Measurements from ENCODE around the gene PLTP. TPM values are rescaled to one million over a fixed set of nuclear protein-coding genes. Genes with fewer than 3 reads are reported as not detected.

The PLTP gene
- total RNA-seq, 2 donors from 2014 or later: 92.1 to 123 TPM

DNA sequence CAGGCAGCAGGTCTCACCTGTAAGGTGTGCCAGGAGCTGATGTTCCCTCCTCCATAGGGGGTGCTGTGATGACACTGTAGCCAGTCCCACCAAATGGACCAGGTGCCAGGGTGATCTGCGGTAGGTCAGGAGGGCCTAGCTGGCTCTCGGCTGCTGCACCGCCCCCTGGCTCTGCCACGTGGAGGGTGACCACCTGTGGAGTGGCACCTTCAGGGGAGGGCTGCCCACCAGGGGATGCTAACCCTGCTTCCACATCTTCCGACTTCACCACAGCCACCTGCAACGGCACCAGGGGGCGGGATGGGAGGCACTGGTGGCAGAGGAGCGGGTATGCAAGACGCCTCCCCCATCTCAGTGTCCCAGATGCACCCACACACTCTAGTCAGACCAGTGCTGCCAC, 41.7 kb upstream of the PLTP start:
- H3K4me3 Mint-ChIP-seq: no peak overlapping the region
- H3K9me3 ChIP-seq (ENCODE audit: control insufficient read depth, low read length): no peaks in the 10 kb centered on the region
- TF ChIP-seq CTCF (conservative IDR thresholded peaks at IDR 0.05): no peak

DNA sequence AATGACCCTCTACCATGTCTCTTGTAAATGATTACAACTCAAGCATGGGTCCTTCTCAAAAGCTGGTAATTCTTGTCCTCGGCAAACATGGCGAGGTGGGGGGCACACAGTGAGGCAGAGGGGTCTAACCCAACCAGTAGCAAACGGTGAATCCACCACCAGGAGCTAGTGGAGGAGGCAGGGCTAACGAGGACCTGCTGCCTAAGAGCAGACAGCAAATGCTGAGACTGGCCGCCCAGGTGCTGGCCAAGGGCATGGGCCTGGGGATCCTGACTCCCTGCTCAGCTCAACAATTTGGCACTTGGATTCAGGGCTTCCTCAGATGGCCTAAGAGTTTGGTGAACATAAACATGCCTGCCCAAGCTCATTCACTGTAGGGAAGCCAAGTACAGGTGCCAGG, 40.9 kb upstream of the PLTP start:
- Histone ChIP-seq H3K9ac (ENCODE audit: extremely low read depth, low read length, poor library complexity, severe bottlenecking) (no peak overlapping the region), H3K36me3 (ENCODE audit: control insufficient read depth, insufficient read depth, low read length) (peaks cover 61% of the 10 kb centered on the region), H3K4me1 (ENCODE audit: control insufficient read depth, insufficient read depth, low read length) (no peaks in the 10 kb centered on the region), H3K27me3 (ENCODE audit: control insufficient read depth, insufficient read depth, low read length, poor library complexity, severe bottlenecking) (no peaks in the 10 kb centered on the region), H3K4me3 (ENCODE audit: low read length) (no peak overlapping the region), H3K27ac (ENCODE audit: low read depth, low read length) (no peak overlapping the region), H3K9me3 (ENCODE audit: control insufficient read depth, low read length) (no peaks in the 10 kb centered on the region)
- Mint-ChIP-seq H3K9me3 (no peaks in the 10 kb centered on the region), H3K4me1 (no peaks in the 10 kb centered on the region), H3K27ac (no peak overlapping the region), H3K4me3 (no peak overlapping the region), H3K36me3 (ENCODE audit: low read depth) (peaks cover 52% of the 10 kb centered on the region), H3K27me3 (ENCODE audit: insufficient read depth) (no peaks in the 10 kb centered on the region)
- no peak for TF ChIP-seq CTCF (conservative IDR thresholded peaks at IDR 0.05)
- WGBS, 2 experiments (ENCODE audit: insufficient coverage in 1 of 2, insufficient read length in 1 of 2): 95 to 100% methylated on average over 5 of the region's 5 CpGs
- no peak for DNase-seq

More for the DNA sequence above, 41.7 kb upstream of the PLTP start:
- Mint-ChIP-seq H3K27me3 (ENCODE audit: insufficient read depth) (no peaks in the 10 kb centered on the region), H3K9me3 (no peaks in the 10 kb centered on the region), H3K36me3 (ENCODE audit: low read depth) (peaks cover 56% of the 10 kb centered on the region), H3K4me1 (no peaks in the 10 kb centered on the region), H3K27ac (no peak overlapping the region)
- H3K27me3 ChIP-seq (ENCODE audit: control insufficient read depth, insufficient read depth, low read length, poor library complexity, severe bottlenecking): no peaks in the 10 kb centered on the region
- peaks cover 67% of the 10 kb centered on the region for H3K36me3 ChIP-seq (ENCODE audit: control insufficient read depth, insufficient read depth, low read length)
- DNase-seq: no peak
- no peaks in the 10 kb centered on the region for H3K4me1 ChIP-seq (ENCODE audit: control insufficient read depth, insufficient read depth, low read length)
- no peak overlapping the region for H3K9ac ChIP-seq (ENCODE audit: extremely low read depth, low read length, poor library complexity, severe bottlenecking)
- no peak overlapping the region for H3K4me3 ChIP-seq (ENCODE audit: low read length)
- no peak overlapping the region for H3K27ac ChIP-seq (ENCODE audit: low read depth, low read length)
- WGBS, 2 experiments (ENCODE audit: insufficient coverage in 1 of 2, insufficient read length in 1 of 2): 92 to 95% methylated on average over 7 to 9 of the region's 9 CpGs

GRCh38 chr20:45951925-45952834, 40.2 kb upstream of the PLTP start:
- Mint-ChIP-seq H3K9me3 (no peaks in the 10 kb centered on the region), H3K27me3 (ENCODE audit: insufficient read depth) (no peaks in the 10 kb centered on the region), H3K27ac (no peak overlapping the region), H3K4me3 (no peak overlapping the region), H3K4me1 (no peaks in the 10 kb centered on the region), H3K36me3 (ENCODE audit: low read depth) (peaks cover 47% of the 10 kb centered on the region)
- H3K9ac ChIP-seq (ENCODE audit: extremely low read depth, low read length, poor library complexity, severe bottlenecking): no peak overlapping the region
- H3K9me3 ChIP-seq (ENCODE audit: control insufficient read depth, low read length): no peaks in the 10 kb centered on the region
- DNase-seq: no peak
- H3K36me3 ChIP-seq (ENCODE audit: control insufficient read depth, insufficient read depth, low read length): peaks cover 54% of the 10 kb centered on the region
- no peaks in the 10 kb centered on the region for H3K4me1 ChIP-seq (ENCODE audit: control insufficient read depth, insufficient read depth, low read length)
- H3K27ac ChIP-seq (ENCODE audit: low read depth, low read length): no peak overlapping the region
- H3K27me3 ChIP-seq (ENCODE audit: control insufficient read depth, insufficient read depth, low read length, poor library complexity, severe bottlenecking): no peaks in the 10 kb centered on the region
- TF ChIP-seq CTCF (conservative IDR thresholded peaks at IDR 0.05): no peak
- H3K4me3 ChIP-seq (ENCODE audit: low read length): no peak overlapping the region
- WGBS, 2 experiments (ENCODE audit: insufficient coverage in 1 of 2, insufficient read length in 1 of 2): 94 to 97% methylated on average over 16 to 19 of the region's 19 CpGs
